Neural progenitor cell (in vitro differentiated cells): ENCODE results near the gene GPR34.
"Not testable (repeated sequence)": the region's sequence is repeated elsewhere in the genome, so short reads cannot be mapped to it uniquely, and the experiment has no call there.

Source experiments
- CTCF ChIP-seq: fragments of 200-600 bp; sonication (generic); IDR thresholded peaks from 2 replicates; pipeline ENCODE4 v1.5.1; 2017; ENCODE audit warnings: antibody characterized with exemption, mild to moderate bottlenecking
- EZH2phosphoT487 ChIP-seq: fragments of 200-600 bp; sonication (generic); IDR thresholded peaks from 2 replicates; pipeline ENCODE4 v1.6.1; 2017; ENCODE audit warnings: antibody characterized with exemption

- TF ChIP-seq CTCF, EZH2phosphoT487: not testable (repeated sequence)
Measured at GRCh38 chrX:41646201-41646600, 42.6 kb upstream of the GPR34 start.
